Ascending aorta (tissue), 2 donors: ENCODE measurements around the gene TBC1D5. TPM values are rescaled to one million over a fixed set of nuclear protein-coding genes. Genes with fewer than 3 reads are reported as not detected.

Experiments used
- DNase-seq, 2 donors: peaks; one replicate each; pipeline ENCODE4 v3.0.0-alpha.2; 2019; ENCODE audit warnings: low spot score in 2 of 2
- H3K27ac ChIP-seq, 2 donors: fragments of 200-600 bp; sonication (generic); one replicate each; pipeline ENCODE4 v1.5.1; 2016 to 2017; ENCODE audit warnings: mild to moderate bottlenecking in 1 of 2
- H3K27me3 ChIP-seq: fragments of 200-600 bp; sonication (generic); one replicate; pipeline ENCODE4 v1.5.1; 2017
- H3K36me3 ChIP-seq, 2 donors: fragments of 200-600 bp; sonication (generic); one replicate each; pipeline ENCODE4 v1.5.1; 2016
- H3K4me1 ChIP-seq, 2 donors: fragments of 200-600 bp; sonication (generic); one replicate each; pipeline ENCODE4 v1.5.1; 2016 to 2017; ENCODE audit warnings: mild to moderate bottlenecking in 1 of 2
- H3K4me3 ChIP-seq, 2 donors: fragments of 200-600 bp; sonication (generic); one replicate each; pipeline ENCODE4 v1.5.1; 2016 to 2017; ENCODE audit warnings: mild to moderate bottlenecking in 1 of 2
- H3K9me3 ChIP-seq, 2 donors: fragments of 200-600 bp; sonication (generic); one replicate each; pipeline ENCODE4 v1.5.1; 2016
- CTCF ChIP-seq, 3 experiments: fragments of 200-600 bp in 2 of 3; fragments of 450-650 bp in 1 of 3; sonication (generic) in 2 of 3; IDR thresholded peaks; one replicate each; pipeline ENCODE4 v1.5.1; 2016 to 2019; ENCODE audit warnings: antibody characterized with exemption in 3 of 3, mild to moderate bottlenecking in 1 of 3, moderate library complexity in 1 of 3
- intact Hi-C: fragments of 100-400 bp; cut with DNase I; formaldehyde crosslinking; loops from one replicate; pipeline ENCODE4 v1.15.1; 2023
- total RNA-seq: library from RNA; depleted of rRNA; stranded (reverse); fragments of >200 nt; gene quantifications from one replicate; pipeline ENCODE4 v1.1.0, GENCODE V29; 2016

TBC1D5 gene
- total RNA-seq, 1 donor from 2014 or later, result 43.3 TPM

GRCh38 chr3:17181413-17181907 is 561.0 kb downstream of the TBC1D5 start:
- Histone ChIP-seq H3K36me3 (peaks cover 0 to 7% of the 10 kb centered on the region in 2 donors), H3K27ac (no peak overlapping the region), H3K9me3 (no peaks in the 10 kb centered on the region), H3K4me3 (no peak overlapping the region), H3K27me3 (no peaks in the 10 kb centered on the region), H3K4me1 (peaks cover 0 to 11% of the 10 kb centered on the region in 2 donors)
- no peak for TF ChIP-seq CTCF (IDR thresholded peaks at IDR 0.05)
- no peak for DNase-seq
- intact Hi-C loops, result loop anchor here (5.0 kb wide), 1 partner anchor 561 kb away; the partner anchor contains the start of gene TBC1D5

GRCh38 chr3:17179381-17180205 is 562.8 kb downstream of the TBC1D5 start:
- Histone ChIP-seq H3K4me1 (peaks cover 0 to 26% of the 10 kb centered on the region in 2 donors), H3K9me3 (no peaks in the 10 kb centered on the region), H3K27me3 (no peaks in the 10 kb centered on the region), H3K36me3 (peaks cover 0 to 6% of the 10 kb centered on the region in 2 donors), H3K27ac (no peak overlapping the region), H3K4me3 (no peak overlapping the region)
- intact Hi-C loops, result loop anchor here (5.0 kb wide), 2 partner anchors 297 to 563 kb away; partner anchors contain the start of genes PLCL2 and TBC1D5
- no peak for DNase-seq
- TF ChIP-seq CTCF (IDR thresholded peaks at IDR 0.05), result no peak

GRCh38 chr3:17176757-17177156 is 565.7 kb downstream of the TBC1D5 start:
- Histone ChIP-seq H3K4me3 (no peak overlapping the region), H3K27me3 (no peaks in the 10 kb centered on the region), H3K27ac (peak overlapping the region; percentile 80 to 84), H3K9me3 (no peaks in the 10 kb centered on the region), H3K4me1 (peaks cover 0 to 28% of the 10 kb centered on the region in 2 donors), H3K36me3 (no peaks in the 10 kb centered on the region)
- intact Hi-C loops, result loop anchor here (5.0 kb wide), 1 partner anchor 294 kb away; the partner anchor contains the start of gene PLCL2
- DNase-seq, result no peak
- no peak for TF ChIP-seq CTCF (IDR thresholded peaks at IDR 0.05)

- no peak overlapping the region for H3K4me3 ChIP-seq
- H3K4me1 ChIP-seq, result peaks cover 0 to 28% of the 10 kb centered on the region in 2 donors
- no peak for TF ChIP-seq CTCF (IDR thresholded peaks at IDR 0.05)
- H3K36me3 ChIP-seq, result no peaks in the 10 kb centered on the region
- no peaks in the 10 kb centered on the region for H3K27me3 ChIP-seq
- peak overlapping the region; percentile 80 to 84 for H3K27ac ChIP-seq
- intact Hi-C loops, result loop anchor here (2.0 to 5.0 kb wide), 2 partner anchors 16 to 293 kb away; partner anchors contain the start of gene PLCL2
- no peaks in the 10 kb centered on the region for H3K9me3 ChIP-seq
- DNase-seq, result no peak
These were observed 567.1 kb downstream of the TBC1D5 start for GRCh38 chr3:17175187-17175807.

GRCh38 chr3:17166369-17166768 is 576.1 kb downstream of the TBC1D5 start:
- no peaks in the 10 kb centered on the region for H3K9me3 ChIP-seq
- H3K4me1 ChIP-seq, result no peaks in the 10 kb centered on the region
- no peak overlapping the region for H3K4me3 ChIP-seq
- peaks cover 24 to 33% of the 10 kb centered on the region in 2 donors for H3K36me3 ChIP-seq
- intact Hi-C loops, result no loop called here
- no peak for DNase-seq
- no peak for TF ChIP-seq CTCF (IDR thresholded peaks at IDR 0.05)
- H3K27ac ChIP-seq, result no peak overlapping the region
- H3K27me3 ChIP-seq, result no peaks in the 10 kb centered on the region
